Measurements from ENCODE around the gene EID2B.

Gene EID2B

DNA sequence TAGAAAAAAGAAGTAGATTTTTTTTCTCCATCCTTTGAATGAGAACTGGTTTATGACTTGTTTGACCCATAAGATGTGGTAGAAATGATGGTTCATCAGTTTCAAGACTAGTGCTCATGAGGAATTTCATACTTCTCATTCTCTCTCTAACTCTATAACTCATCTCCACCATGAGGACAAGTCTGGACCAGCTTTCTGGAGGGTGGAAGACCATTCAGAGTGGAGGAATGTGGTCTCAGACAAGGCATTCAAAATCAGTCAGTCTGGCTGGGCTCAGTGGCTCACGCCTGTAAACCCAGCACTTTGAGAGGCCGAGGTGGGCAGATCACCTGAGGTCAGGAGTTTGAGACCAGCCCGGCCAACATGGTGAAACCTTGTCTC lies 10.8 kb upstream of the EID2B start:
- H3K4me1 Mint-ChIP-seq (ENCODE audit: low read depth): peaks cover 61% of the 10 kb centered on the region
- H3K27me3 Mint-ChIP-seq: no peaks in the 10 kb centered on the region
- DNase-seq: no peak
- peaks cover 11% of the 10 kb centered on the region for H3K36me3 Mint-ChIP-seq (ENCODE audit: low read depth)
- H3K9me3 Mint-ChIP-seq: no peaks in the 10 kb centered on the region
- H3K27ac Mint-ChIP-seq: peak overlapping the region; percentile 20
- H3K4me3 Mint-ChIP-seq: no peak overlapping the region

DNA sequence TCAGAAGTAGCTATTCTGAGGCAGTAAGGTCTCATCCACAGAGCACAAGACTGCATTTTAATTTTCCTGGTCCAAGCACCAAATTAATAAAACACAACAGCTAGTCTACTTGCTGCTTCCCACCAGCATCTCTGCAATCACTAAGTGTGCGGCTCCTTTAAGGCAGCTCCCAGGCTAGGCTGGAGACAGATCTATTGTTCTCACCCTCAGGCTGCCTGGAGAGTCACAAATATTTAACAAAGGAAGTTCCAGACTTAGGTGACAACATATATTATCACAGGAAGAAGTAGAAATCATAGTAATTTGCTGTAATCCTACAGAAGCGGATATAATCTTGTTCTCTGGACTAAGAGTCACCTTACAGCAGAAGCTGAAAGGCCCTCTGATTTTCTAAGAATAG lies 9.6 kb upstream of the EID2B start:
- no peak for DNase-seq
- no peaks in the 10 kb centered on the region for H3K27me3 Mint-ChIP-seq
- H3K9me3 Mint-ChIP-seq: no peaks in the 10 kb centered on the region
- no peak overlapping the region for H3K4me3 Mint-ChIP-seq
- peaks cover 70% of the 10 kb centered on the region for H3K4me1 Mint-ChIP-seq (ENCODE audit: low read depth)
- peaks cover 23% of the 10 kb centered on the region for H3K36me3 Mint-ChIP-seq (ENCODE audit: low read depth)
- H3K27ac Mint-ChIP-seq: no peak overlapping the region

GRCh38 chr19:39540333-39540673 lies 7.7 kb upstream of the EID2B start:
- peaks cover 60% of the 10 kb centered on the region for H3K4me1 Mint-ChIP-seq (ENCODE audit: low read depth)
- no peaks in the 10 kb centered on the region for H3K9me3 Mint-ChIP-seq
- no peak for DNase-seq
- no peaks in the 10 kb centered on the region for H3K27me3 Mint-ChIP-seq
- peak overlapping the region; percentile 96 for H3K4me3 Mint-ChIP-seq
- H3K27ac Mint-ChIP-seq: peak overlapping the region; percentile 99
- peaks cover 31% of the 10 kb centered on the region for H3K36me3 Mint-ChIP-seq (ENCODE audit: low read depth)

DNA sequence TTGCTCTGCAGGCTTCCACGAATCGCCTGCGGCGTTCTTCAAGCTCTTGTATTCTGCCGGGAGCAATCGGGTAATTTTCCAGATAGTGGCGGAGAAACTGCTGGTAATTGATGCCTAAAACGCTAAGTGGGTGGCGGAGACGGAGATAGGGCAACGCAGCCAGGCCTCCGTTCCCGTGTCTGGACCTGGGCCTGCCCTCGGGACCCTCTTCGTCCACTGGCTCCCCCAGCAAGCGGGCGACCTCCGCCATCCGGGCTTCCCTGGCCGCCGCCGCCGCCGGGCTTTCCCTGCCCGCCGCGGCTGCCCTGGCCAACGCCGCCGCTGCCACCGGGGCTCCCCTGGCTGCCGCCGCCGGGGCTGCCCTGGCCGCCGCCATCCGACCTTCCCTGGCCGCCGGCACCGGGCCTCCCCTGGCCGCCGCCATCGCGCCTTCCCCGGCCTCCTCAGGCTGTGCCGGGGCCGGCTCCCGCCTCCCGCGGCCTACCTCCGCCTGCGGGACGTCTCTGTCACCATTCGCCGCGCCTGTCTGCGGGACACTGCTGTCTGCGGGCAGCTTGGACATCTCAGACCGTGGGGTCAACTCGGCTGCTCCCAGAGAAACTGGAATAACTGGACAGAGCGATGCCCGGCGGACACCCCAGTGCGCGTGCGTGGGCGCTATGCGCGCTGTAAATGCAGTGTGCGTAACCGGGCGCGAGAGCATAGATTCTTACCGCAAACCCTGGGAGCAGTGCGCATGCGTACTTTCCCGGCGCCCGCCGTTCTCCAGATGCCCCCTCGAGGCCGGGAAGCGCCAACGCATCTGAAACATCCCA lies 7.1 kb upstream of the EID2B start, which contains the start of gene EID2:
Gene EID2, minus strand, starts transcription at position 644 of the 815 bp plus-strand sequence. Its CDS starts 82 bp downstream, at position 562.
- peak within 1 kb of the TSS; percentile 96 for H3K4me3 Mint-ChIP-seq
- H3K36me3 Mint-ChIP-seq (ENCODE audit: low read depth): peaks cover 31% of the 10 kb centered on the region
- H3K9me3 Mint-ChIP-seq: no peaks in the 10 kb centered on the region
- peak; percentile 95 for DNase-seq
- H3K4me1 Mint-ChIP-seq (ENCODE audit: low read depth): peaks cover 57% of the 10 kb centered on the region
- H3K27me3 Mint-ChIP-seq: no peaks in the 10 kb centered on the region
- H3K27ac Mint-ChIP-seq: peak within 1 kb of the TSS; percentile 99

DNA sequence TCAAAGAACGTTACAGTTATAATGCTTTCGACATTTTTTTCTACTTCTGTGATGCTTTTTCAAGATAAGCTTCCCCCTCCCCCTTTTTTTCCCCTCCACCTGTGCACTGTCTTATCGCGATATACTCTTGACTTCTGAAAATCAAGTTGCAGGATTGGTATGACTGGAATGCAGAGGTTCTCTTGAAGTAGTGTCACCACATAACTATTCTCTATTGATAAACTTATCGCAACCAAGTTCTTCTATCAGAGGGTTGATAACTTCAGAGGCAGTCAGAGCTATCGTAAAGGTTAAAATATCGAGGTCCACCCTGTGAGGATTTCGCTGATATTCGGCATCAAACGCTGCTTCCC lies 6.5 kb upstream of the EID2B start:
- peak overlapping the region; percentile 96 for H3K4me3 Mint-ChIP-seq
- no peak for DNase-seq
- peaks cover 51% of the 10 kb centered on the region for H3K4me1 Mint-ChIP-seq (ENCODE audit: low read depth)
- no peaks in the 10 kb centered on the region for H3K9me3 Mint-ChIP-seq
- peaks cover 31% of the 10 kb centered on the region for H3K36me3 Mint-ChIP-seq (ENCODE audit: low read depth)
- H3K27ac Mint-ChIP-seq: peak overlapping the region; percentile 97
- H3K27me3 Mint-ChIP-seq: no peaks in the 10 kb centered on the region

DNA sequence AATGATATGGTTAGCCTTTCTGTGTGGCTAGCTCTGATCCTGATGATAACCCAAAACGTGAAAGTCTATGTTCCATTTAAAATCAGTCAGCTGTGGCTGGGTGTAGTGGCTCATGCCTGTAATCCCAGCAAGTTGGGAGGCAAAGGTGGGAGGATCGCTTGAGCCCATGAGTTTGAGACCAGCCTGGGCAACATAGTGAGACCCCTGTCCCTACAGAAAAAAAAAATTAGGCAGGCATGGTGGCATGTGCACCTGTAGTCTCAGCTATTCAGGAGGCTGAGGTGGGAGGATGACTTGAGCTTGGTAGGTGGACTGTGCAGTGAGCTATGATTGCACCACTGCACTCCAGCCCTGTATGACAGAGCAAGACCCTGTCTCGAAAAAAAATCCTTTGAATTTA lies 1.1 kb upstream of the EID2B start:
- Mint-ChIP-seq H3K4me1 (ENCODE audit: low read depth) (peaks cover 41% of the 10 kb centered on the region), H3K27ac (no peak overlapping the region)

DNA sequence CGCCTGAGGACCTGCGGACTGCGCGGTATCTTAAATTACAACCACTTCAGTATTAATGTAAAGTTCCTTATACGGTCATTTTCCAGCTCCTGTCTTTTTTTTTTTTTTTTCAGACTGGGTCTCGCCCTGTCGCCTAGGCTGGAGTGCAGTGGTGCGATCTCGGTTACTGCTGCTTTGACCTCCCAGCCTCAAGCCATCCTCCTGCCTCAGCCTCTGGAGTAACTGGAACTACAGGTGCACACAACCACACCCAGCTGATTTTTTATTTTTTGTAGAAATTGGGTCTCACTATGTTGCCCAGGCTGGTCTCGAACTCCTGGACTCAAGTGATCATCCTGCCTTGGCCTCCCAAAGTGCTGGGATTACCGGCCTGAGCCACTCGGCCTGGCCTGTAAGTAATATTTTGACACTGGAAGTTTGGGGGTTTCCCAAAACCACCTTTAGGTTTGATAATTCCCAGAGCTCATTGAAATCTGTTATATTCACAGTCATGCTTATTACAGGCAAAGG lies 406 bp upstream of the EID2B start:
- H3K27me3 Mint-ChIP-seq: no peaks in the 10 kb centered on the region

More for the DNA sequence above, 1.1 kb upstream of the EID2B start:
- H3K27me3 Mint-ChIP-seq: no peaks in the 10 kb centered on the region
- no peak overlapping the region for H3K4me3 Mint-ChIP-seq
- H3K36me3 Mint-ChIP-seq (ENCODE audit: low read depth): peaks cover 29% of the 10 kb centered on the region
- no peak for DNase-seq
- H3K9me3 Mint-ChIP-seq: no peaks in the 10 kb centered on the region

GRCh38 chr19:39531834-39532232 lies 819 bp downstream of the EID2B start:
- Mint-ChIP-seq H3K4me1 (ENCODE audit: low read depth) (peaks cover 31% of the 10 kb centered on the region), H3K36me3 (ENCODE audit: low read depth) (peaks cover 20% of the 10 kb centered on the region), H3K9me3 (no peaks in the 10 kb centered on the region), H3K27me3 (no peaks in the 10 kb centered on the region), H3K27ac (peak overlapping the region; percentile 93), H3K4me3 (peak overlapping the region; percentile 93)
- DNase-seq: no peak

More for the DNA sequence above, 406 bp upstream of the EID2B start:
- peak overlapping the region; percentile 93 for H3K4me3 Mint-ChIP-seq
- no peaks in the 10 kb centered on the region for H3K9me3 Mint-ChIP-seq
- H3K27ac Mint-ChIP-seq: no peak overlapping the region
- H3K36me3 Mint-ChIP-seq (ENCODE audit: low read depth): peaks cover 29% of the 10 kb centered on the region
- H3K4me1 Mint-ChIP-seq (ENCODE audit: low read depth): peaks cover 40% of the 10 kb centered on the region
- no peak for DNase-seq

DNA sequence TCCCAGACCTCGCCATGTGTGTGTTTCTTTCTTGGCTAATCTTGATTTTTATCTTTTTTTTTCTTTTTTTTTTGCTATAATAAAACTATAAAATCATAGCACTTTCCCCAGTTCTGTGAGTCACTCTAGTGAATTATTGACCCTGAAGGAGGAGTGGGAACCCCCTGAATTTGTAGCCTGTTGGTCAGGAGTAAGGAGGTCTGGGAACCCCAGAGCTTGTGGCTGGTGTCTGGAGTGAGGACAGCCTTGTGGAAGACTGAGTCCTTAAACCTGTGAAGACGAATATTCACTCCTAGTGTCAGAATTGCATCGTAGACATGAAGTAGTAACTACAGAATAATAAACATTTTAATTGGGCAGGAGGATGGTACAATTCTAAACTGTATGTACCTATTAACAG lies 7.4 kb downstream of the EID2B start:
- peaks cover 14% of the 10 kb centered on the region for H3K4me1 Mint-ChIP-seq (ENCODE audit: low read depth)
- DNase-seq: no peak
- no peak overlapping the region for H3K4me3 Mint-ChIP-seq
- no peak overlapping the region for H3K27ac Mint-ChIP-seq
- H3K36me3 Mint-ChIP-seq (ENCODE audit: low read depth): peaks cover 10% of the 10 kb centered on the region
- H3K9me3 Mint-ChIP-seq: no peaks in the 10 kb centered on the region
- H3K27me3 Mint-ChIP-seq: no peaks in the 10 kb centered on the region

- Mint-ChIP-seq H3K4me1 (ENCODE audit: low read depth) (peaks cover 12% of the 10 kb centered on the region), H3K9me3 (no peaks in the 10 kb centered on the region), H3K36me3 (ENCODE audit: low read depth) (peaks cover 10% of the 10 kb centered on the region), H3K27ac (no peak overlapping the region), H3K27me3 (no peaks in the 10 kb centered on the region), H3K4me3 (no peak overlapping the region)
- no peak for DNase-seq
These were observed 8.2 kb downstream of the EID2B start for GRCh38 chr19:39524495-39524894.

DNA sequence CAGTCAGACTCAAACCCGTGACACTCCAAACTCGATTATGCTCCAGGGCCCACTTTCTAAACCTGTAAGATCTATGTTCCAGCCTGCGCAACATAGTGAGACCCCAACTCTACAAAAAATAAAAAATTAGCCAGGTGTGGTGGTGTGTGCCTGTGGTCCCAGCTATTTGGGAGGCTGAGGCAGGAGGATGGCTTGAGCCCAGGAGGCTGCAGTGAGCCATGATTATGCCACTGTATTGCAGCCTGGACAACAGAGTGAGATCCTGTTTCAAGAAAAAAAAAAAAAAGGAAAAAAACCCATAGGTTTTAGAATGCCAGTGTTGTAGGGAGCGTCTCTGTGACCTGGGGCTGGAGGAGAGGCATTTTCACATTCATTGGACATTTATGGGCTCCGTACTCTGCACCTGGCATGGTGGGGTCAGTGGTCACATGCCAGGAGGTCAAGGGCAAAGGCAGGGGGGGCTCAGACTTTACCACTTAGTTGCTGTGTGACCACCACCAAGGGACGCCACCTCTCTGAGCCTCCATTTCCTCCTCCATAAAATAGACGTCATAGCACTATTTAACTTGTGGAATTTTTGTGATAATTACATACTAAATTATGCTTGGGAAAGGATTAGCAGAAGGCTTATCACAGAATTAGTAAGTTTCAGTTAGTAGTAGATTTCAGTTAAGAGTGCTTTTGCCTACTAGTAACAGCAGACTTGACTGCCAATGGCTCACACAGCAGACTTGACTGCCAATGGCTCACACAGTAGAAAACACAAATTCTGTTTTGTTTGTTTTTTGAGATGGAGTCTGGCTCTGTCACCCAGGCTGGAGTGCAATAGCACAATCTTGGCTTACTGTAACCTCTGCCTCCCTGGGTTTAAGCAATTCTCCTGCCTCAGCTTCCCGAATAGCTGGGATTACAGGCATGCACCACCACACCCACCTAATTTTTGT lies 11.8 kb downstream of the EID2B start:
- DNase-seq: no peak
- peaks cover 21% of the 10 kb centered on the region for H3K27me3 Mint-ChIP-seq
- no peaks in the 10 kb centered on the region for H3K9me3 Mint-ChIP-seq
- H3K4me3 Mint-ChIP-seq: no peak overlapping the region
- peaks cover 10% of the 10 kb centered on the region for H3K4me1 Mint-ChIP-seq (ENCODE audit: low read depth)
- peaks cover 2% of the 10 kb centered on the region for H3K36me3 Mint-ChIP-seq (ENCODE audit: low read depth)
- no peak overlapping the region for H3K27ac Mint-ChIP-seq

DNA sequence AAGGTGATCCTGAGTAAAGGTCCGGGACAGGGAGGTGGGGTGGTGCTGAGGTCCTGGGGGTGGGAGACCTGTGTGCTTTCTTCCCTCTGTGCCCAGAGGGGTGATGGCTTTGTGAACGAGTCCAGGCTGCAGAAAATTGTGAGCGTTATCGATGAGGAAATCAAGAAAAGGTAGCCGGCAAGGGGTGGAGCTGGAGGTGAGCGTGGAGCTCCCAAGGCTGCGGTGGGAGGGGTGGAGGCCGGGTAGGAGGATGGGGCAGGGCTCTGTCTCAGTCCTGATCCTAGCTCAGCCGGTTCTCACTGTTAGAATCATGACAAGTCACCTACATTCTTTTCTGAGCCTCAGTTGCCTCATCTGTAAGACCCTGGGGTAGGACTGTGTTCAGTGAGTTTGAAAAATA lies 13.7 kb downstream of the EID2B start:
- H3K27me3 Mint-ChIP-seq: peaks cover 40% of the 10 kb centered on the region

GRCh38 chr19:39518458-39518857 lies 14.2 kb downstream of the EID2B start:
- Mint-ChIP-seq H3K4me1 (ENCODE audit: low read depth) (peaks cover 20% of the 10 kb centered on the region), H3K27me3 (peaks cover 45% of the 10 kb centered on the region), H3K36me3 (ENCODE audit: low read depth) (no peaks in the 10 kb centered on the region), H3K9me3 (no peaks in the 10 kb centered on the region), H3K27ac (no peak overlapping the region), H3K4me3 (no peak overlapping the region)
- no peak for DNase-seq

More for the DNA sequence above, 13.7 kb downstream of the EID2B start:
- Mint-ChIP-seq H3K27ac (no peak overlapping the region), H3K4me3 (no peak overlapping the region), H3K36me3 (ENCODE audit: low read depth) (no peaks in the 10 kb centered on the region), H3K9me3 (no peaks in the 10 kb centered on the region), H3K4me1 (ENCODE audit: low read depth) (peaks cover 20% of the 10 kb centered on the region)
- DNase-seq: no peak

- H3K27me3 Mint-ChIP-seq: peaks cover 54% of the 10 kb centered on the region
- no peak for DNase-seq
- H3K4me1 Mint-ChIP-seq (ENCODE audit: low read depth): peaks cover 20% of the 10 kb centered on the region
- H3K27ac Mint-ChIP-seq: no peak overlapping the region
- H3K4me3 Mint-ChIP-seq: no peak overlapping the region
- no peaks in the 10 kb centered on the region for H3K9me3 Mint-ChIP-seq
- H3K36me3 Mint-ChIP-seq (ENCODE audit: low read depth): no peaks in the 10 kb centered on the region
These were observed 15.2 kb downstream of the EID2B start for GRCh38 chr19:39517432-39517831.
